DOHH2 (cell line): Measurements from ENCODE around the gene BGN.

Experiments
- CTCF ChIP-seq: fragments of 200-600 bp; sonication (generic); IDR thresholded peaks from one replicate; pipeline ENCODE4 v1.5.1; 2014; ENCODE audit warnings: antibody characterized with exemption, mild to moderate bottlenecking, low read depth, low read length; ENCODE audit not compliant: poor library complexity, severe bottlenecking
- EZH2phosphoT487 ChIP-seq: fragments of 200-600 bp; sonication (generic); IDR thresholded peaks from 2 replicates; pipeline ENCODE4 v1.6.1; 2017; ENCODE audit warnings: borderline replicate concordance, mild to moderate bottlenecking, antibody characterized with exemption, low read length, moderate library complexity, mixed read lengths

- TF ChIP-seq CTCF: no peak
- TF ChIP-seq EZH2phosphoT487: no peak
Measured at GRCh38 chrX:153513265-153513664, 18.5 kb downstream of the BGN start.
